A549 (cell line): ENCODE results near the gene MPPED1. TPM values are rescaled to one million over a fixed set of nuclear protein-coding genes. Genes with fewer than 3 reads are reported as not detected.

Experiments
- ATAC-seq, 2 experiments: fragments of 200-7000 bp in 1 of 2; fragments of >200 bp in 1 of 2; cut with Nextera tagmentation in 1 of 2; cut with Tn5 transposase in 1 of 2; 3 replicates each; pipeline versions ENCODE4 v1.8.0 to v1.9.1; 2018 to 2020; ENCODE audit warnings: mild to moderate bottlenecking in 1 of 2, moderate library complexity in 1 of 2
- CTCF ChIA-PET: fragments of 300-600 bp; sonication (Branson Sonifier 250); formaldehyde crosslinking; extraction: SDS; loops from one replicate; lab custom pipeline; 2021; ENCODE audit warnings: antibody characterized with exemption, inconsistent platforms; lab: Yijun Ruan, JAX
- POLR2A ChIA-PET: fragments of 350-600 bp; formaldehyde crosslinking; extraction: SDS; loops from one replicate; lab custom pipeline; 2021; ENCODE audit warnings: antibody characterized with exemption, inconsistent platforms; lab: Yijun Ruan, JAX
- DNase-seq, 2 experiments: peaks; one replicate each; pipeline versions ENCODE4 v3.0.0 to v3.0.0-alpha.2; 2011 to 2016; ENCODE audit warnings: low read depth in 1 of 2, low spot score in 1 of 2
- FAIRE-seq: peaks from 2 replicates; lab custom pipeline; 2011; peaks lifted over from hg19 to GRCh38; lab: Jason Lieb, UNC
- H3K27ac ChIP-seq, 2 experiments: fragments of >200 bp; sonication (Bioruptor Twin); formaldehyde crosslinking; 3 replicates each; pipeline ENCODE4 v1.5.1; 2016 to 2017
- H3K4me1 ChIP-seq: fragments of >200 bp; sonication (Bioruptor Twin); formaldehyde crosslinking; 3 replicates; pipeline ENCODE4 v1.6.1; 2016
- H3K4me2 ChIP-seq: fragments of >200 bp; sonication (Bioruptor Twin); formaldehyde crosslinking; 3 replicates; pipeline ENCODE4 v1.6.1; 2016
- H3K4me3 ChIP-seq: fragments of >200 bp; sonication (Bioruptor Twin); formaldehyde crosslinking; 3 replicates; pipeline ENCODE4 v1.5.1; 2016
- H3K9me3 ChIP-seq: fragments of >200 bp; sonication (Bioruptor Twin); formaldehyde crosslinking; 3 replicates; pipeline ENCODE4 v1.6.1; 2016
- ATOH8 ChIP-seq: fragments of 250-450 bp; sonication (Bioruptor Pico); IDR thresholded peaks from 2 replicates; pipeline ENCODE4 v1.5.0; 2020; ENCODE audit warnings: low read depth, mild to moderate bottlenecking, moderate library complexity
- BCL3 ChIP-seq: fragments of >200 bp; sonication (Bioruptor Twin); formaldehyde crosslinking; IDR thresholded peaks from 3 replicates; pipeline ENCODE4 v1.6.1; 2016
- CBX2 ChIP-seq: fragments of 200-600 bp; sonication (generic); IDR thresholded peaks from 2 replicates; pipeline ENCODE4 v1.6.1; 2016; ENCODE audit warnings: low read depth, mild to moderate bottlenecking, borderline replicate concordance
- CBX8 ChIP-seq: fragments of 200-600 bp; sonication (generic); IDR thresholded peaks from 2 replicates; pipeline ENCODE4 v1.6.1; 2016
- CTCF ChIP-seq: fragments of >200 bp; sonication (Bioruptor Twin); formaldehyde crosslinking; IDR thresholded peaks from 3 replicates; pipeline ENCODE4 v1.5.1; 2016
- EHF ChIP-seq: fragments of 250-450 bp; sonication (Bioruptor Pico); IDR thresholded peaks from 2 replicates; pipeline ENCODE4 v1.5.0; 2020; ENCODE audit warnings: mild to moderate bottlenecking
- EHMT2 ChIP-seq: fragments of 200-600 bp; sonication (generic); IDR thresholded peaks from 2 replicates; pipeline ENCODE4 v1.6.1; 2016; ENCODE audit warnings: antibody characterized with exemption, low read depth, mild to moderate bottlenecking, moderate library complexity
- FOSL2 ChIP-seq, 2 experiments: fragments of 450-650 bp in 1 of 2; fragments of >200 bp in 1 of 2; sonication (Bioruptor Twin) in 1 of 2; formaldehyde crosslinking; IDR thresholded peaks; 2 replicates each; pipeline versions ENCODE4 v1.5.0 to v1.6.1; 2016 to 2020; ENCODE audit warnings: mild to moderate bottlenecking in 1 of 2, moderate library complexity in 1 of 2
- HES2 ChIP-seq: fragments of >200 bp; sonication (Bioruptor Twin); formaldehyde crosslinking; IDR thresholded peaks from 2 replicates; pipeline ENCODE4 v1.6.1; 2016
- HMGXB4 ChIP-seq: fragments of 250-450 bp; sonication (Bioruptor Pico); IDR thresholded peaks from 2 replicates; pipeline ENCODE4 v1.5.0; 2021; ENCODE audit warnings: mild to moderate bottlenecking, moderate library complexity, borderline replicate concordance
- HOXA7 ChIP-seq: fragments of 250-450 bp; sonication (Bioruptor Pico); IDR thresholded peaks from 2 replicates; pipeline ENCODE4 v1.5.0; 2020; ENCODE audit warnings: mild to moderate bottlenecking, moderate library complexity
- HOXB13 ChIP-seq: fragments of 250-450 bp; sonication (Bioruptor Pico); IDR thresholded peaks from 2 replicates; pipeline ENCODE4 v1.5.0; 2020; ENCODE audit warnings: low read depth, mild to moderate bottlenecking, moderate library complexity
- HOXB5 ChIP-seq: fragments of 250-450 bp; sonication (Bioruptor Pico); IDR thresholded peaks from 2 replicates; pipeline ENCODE4 v1.5.0; 2020; ENCODE audit warnings: mild to moderate bottlenecking, moderate library complexity
- JUN ChIP-seq, 2 experiments: fragments of >200 bp; sonication (Bioruptor Twin); formaldehyde crosslinking; IDR thresholded peaks; 2 replicates in 1 of 2; 3 replicates in 1 of 2; pipeline ENCODE4 v1.6.1; 2016 to 2017
- JUNB ChIP-seq: fragments of >200 bp; sonication (Bioruptor Twin); formaldehyde crosslinking; IDR thresholded peaks from 2 replicates; pipeline ENCODE4 v1.6.1; 2016
- MAX ChIP-seq: IDR thresholded peaks from 2 replicates; pipeline ENCODE4 v1.6.1; 2012
- MAZ ChIP-seq: fragments of 150-350 bp; IDR thresholded peaks from 2 replicates; pipeline ENCODE4 v1.6.1; 2014; ENCODE audit warnings: antibody characterized with exemption, low read depth, low read length, borderline replicate concordance
- MYC ChIP-seq: IDR thresholded peaks from 2 replicates; pipeline ENCODE4 v1.6.1; 2012; ENCODE audit warnings: mild to moderate bottlenecking, inconsistent platforms, low read length, improper control_type of control experiment, borderline replicate concordance
- NPAS2 ChIP-seq: fragments of 250-450 bp; sonication (Bioruptor Pico); IDR thresholded peaks from 2 replicates; pipeline ENCODE4 v1.8.0; 2022; ENCODE audit warnings: mild to moderate bottlenecking, moderate library complexity, borderline replicate concordance
- POLR2A ChIP-seq: IDR thresholded peaks from 2 replicates; pipeline ENCODE4 v1.6.1; 2012; ENCODE audit warnings: mild to moderate bottlenecking, low read length
- RCOR1 ChIP-seq: fragments of 150-350 bp; IDR thresholded peaks from 2 replicates; pipeline ENCODE4 v1.6.1; 2014; ENCODE audit warnings: antibody characterized with exemption, low read length, low read depth
- SREBF2 ChIP-seq: fragments of 450-650 bp; IDR thresholded peaks from 2 replicates; pipeline ENCODE4 v1.6.1; 2014; ENCODE audit warnings: mild to moderate bottlenecking, moderate library complexity
- TFCP2L1 ChIP-seq: fragments of 250-450 bp; sonication (Bioruptor Pico); IDR thresholded peaks from 2 replicates; pipeline ENCODE4 v1.5.0; 2021; ENCODE audit warnings: mild to moderate bottlenecking
- USF2 ChIP-seq: fragments of 450-650 bp; IDR thresholded peaks from 2 replicates; pipeline ENCODE4 v1.6.1; 2014; ENCODE audit warnings: antibody characterized with exemption
- WGBS: methylation state at CpG from one replicate; pipeline ENCODE4 v1.1.6; 2017; ENCODE audit errors: missing lambda C conversion rate; 5-methylcytosine and 5-hydroxymethylcytosine counted together
- polyA plus RNA-seq, 4 experiments: library from polyadenylated mRNA; depleted of rRNA in 3 of 4; stranded (reverse); fragments of >200 nt; fragmentation: RNase III in 1 of 4; extraction: RNeasy Plus Mini Kit Qiagen cat#74134 plus additional on column Dnase treatment in 1 of 4; gene quantifications; 2 replicates in 3 of 4; 3 replicates in 1 of 4; pipeline ENCODE4 v1.2.3, GENCODE V29; 2011 to 2017

The MPPED1 gene
- polyA plus RNA-seq, 2 of the 4 experiments (the other 2 are of a cell fraction) = not detected

GRCh38 chr22:43400449-43400848 is 11.4 kb upstream of the MPPED1 start (continued):
- TF ChIP-seq CBX8 (no peak), CTCF (no peak), MAZ (no peak), POLR2A (no peak), NPAS2 (CRISPR knock-in tag) (no peak)

- no peaks in the 10 kb centered on the region for H3K4me1 ChIP-seq
- H3K27ac ChIP-seq = no peak overlapping the region
- WGBS = 31% methylated on average over 5 of the region's 5 CpGs
- ChIA-PET CTCF (interaction anchor here (1.0 kb wide), 1 partner anchor 15 kb away, joined by 3 read pairs; no protein-coding TSS in a partner anchor), POLR2A (no interaction called here)
- FAIRE-seq (no peak), DNase-seq (no peak)
- no peak overlapping the region for H3K4me2 ChIP-seq
- no peaks in the 10 kb centered on the region for H3K9me3 ChIP-seq
- no peak for TF ChIP-seq JUNB
- TF ChIP-seq RCOR1 = no peak
- no peak for TF ChIP-seq ATOH8
- TF ChIP-seq HOXB13 (CRISPR knock-in tag) = no peak
- no peak for TF ChIP-seq TFCP2L1 (CRISPR knock-in tag)
- no peak for TF ChIP-seq FOSL2 (IDR thresholded peaks at IDR 0.05)
- TF ChIP-seq FOSL2 (CRISPR knock-in tag; IDR thresholded peaks at IDR 0.05) = no peak
- no peak for TF ChIP-seq CBX2
- no peak for TF ChIP-seq HOXA7 (CRISPR knock-in tag)
- no peak for TF ChIP-seq EHF
- TF ChIP-seq HMGXB4 = no peak
- TF ChIP-seq HES2 = no peak
- no peak for TF ChIP-seq BCL3
- no peak for TF ChIP-seq EHMT2
- no peak for TF ChIP-seq MYC
- no peak for TF ChIP-seq USF2
- no peak for TF ChIP-seq JUN (IDR thresholded peaks at IDR 0.05)
- TF ChIP-seq SREBF2 = no peak
- TF ChIP-seq MAX = no peak
- TF ChIP-seq HOXB5 (CRISPR knock-in tag) = no peak
- TF ChIP-seq, all 56 proteins: peak for 0
- no peak for ATAC-seq
- H3K4me3 ChIP-seq = no peak overlapping the region
These were observed 10.6 kb upstream of the MPPED1 start for GRCh38 chr22:43401233-43401632.
